Measurements from ENCODE around the gene LHX2.

Gene LHX2

DNA sequence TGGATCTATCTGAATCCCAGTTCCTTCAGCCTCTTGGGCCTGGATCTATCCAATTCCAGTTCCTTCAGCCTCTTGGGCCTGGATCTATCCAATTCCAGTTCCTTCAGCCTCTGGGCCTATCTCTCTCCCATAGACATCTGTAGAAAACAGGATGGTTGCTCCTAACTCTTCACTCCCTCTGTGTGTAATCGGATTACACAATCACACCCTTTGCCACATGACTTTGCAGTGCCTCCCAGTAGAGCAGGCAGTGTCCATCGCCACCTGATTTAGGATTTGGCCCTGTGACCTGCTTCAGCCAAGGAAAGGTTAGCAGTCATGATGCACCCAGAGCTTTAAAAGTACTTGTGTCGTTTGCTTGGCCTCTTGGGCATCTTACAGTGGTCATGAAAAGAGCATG, 56.7 kb downstream of the LHX2 start:
- no peak for DNase-seq

DNA sequence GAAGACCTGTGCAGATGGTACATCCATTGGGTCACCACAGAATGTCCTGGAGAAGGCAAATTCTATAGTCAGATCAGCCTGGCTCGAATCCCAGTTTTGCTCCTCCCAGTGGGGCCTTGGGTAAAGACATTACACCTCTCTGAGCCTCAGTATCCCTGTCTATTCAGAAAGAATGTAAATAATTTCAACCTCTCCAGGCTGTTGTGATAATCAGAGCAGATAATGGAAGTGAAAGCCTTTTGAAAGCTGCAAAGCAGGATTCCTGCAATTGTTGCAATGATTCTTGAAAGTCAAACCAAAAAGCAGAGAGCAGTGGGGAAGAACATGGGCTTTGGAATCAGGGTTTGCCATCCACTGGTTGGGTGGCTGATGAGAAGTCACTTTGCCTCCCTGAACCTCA, 63.2 kb downstream of the LHX2 start:
- DNase-seq, result no peak

DNA sequence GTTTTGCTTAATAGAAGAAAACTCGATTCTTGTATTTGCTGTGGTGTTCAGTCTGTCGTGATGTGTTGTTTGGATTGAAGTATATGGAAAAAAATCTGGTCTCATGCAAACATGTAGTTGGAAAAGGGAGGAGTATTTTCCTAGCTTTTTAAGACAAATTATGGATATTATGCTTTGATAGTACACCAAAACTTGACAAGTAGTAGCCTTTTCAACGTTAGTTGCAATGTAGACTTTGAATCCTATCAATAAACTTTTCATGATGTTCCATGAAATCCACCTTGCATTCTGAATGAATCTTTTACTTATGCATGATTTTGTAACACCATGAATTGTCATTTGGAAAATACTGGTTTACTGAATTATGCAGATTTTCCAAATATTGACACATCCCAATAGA, 64.2 kb downstream of the LHX2 start:
- no peak for DNase-seq

DNA sequence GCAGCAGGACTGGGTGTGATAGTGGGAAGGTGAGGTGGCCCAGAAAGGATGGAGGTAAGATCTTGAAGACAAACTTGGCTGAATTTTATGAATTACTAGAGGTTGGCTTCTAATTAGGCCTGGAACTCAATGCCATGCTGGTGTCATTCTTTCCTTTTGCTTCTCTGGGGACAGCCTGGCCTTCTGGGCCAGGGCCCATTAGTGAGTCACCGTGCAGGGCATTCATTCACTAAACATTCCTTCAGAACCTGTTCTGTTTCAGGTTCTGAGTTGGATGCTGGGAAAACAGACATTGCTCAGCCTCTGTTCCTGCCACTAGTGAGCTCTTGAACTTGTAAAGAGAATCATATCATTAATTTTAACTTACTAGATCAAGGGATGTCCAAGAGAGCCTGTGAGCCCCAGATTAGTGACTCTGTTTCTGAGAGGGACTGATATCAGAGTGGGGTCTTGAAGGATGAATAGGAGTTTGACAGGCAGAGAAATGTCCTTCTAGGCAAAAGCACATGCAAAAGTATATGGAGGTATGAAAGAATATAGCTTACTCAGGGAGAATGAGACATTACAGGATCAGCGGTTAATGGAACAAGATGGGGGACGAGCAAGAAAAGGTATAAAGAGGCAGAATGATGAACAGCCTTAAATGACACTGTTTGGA, 66.5 kb downstream of the LHX2 start:
- no peak for DNase-seq

DNA sequence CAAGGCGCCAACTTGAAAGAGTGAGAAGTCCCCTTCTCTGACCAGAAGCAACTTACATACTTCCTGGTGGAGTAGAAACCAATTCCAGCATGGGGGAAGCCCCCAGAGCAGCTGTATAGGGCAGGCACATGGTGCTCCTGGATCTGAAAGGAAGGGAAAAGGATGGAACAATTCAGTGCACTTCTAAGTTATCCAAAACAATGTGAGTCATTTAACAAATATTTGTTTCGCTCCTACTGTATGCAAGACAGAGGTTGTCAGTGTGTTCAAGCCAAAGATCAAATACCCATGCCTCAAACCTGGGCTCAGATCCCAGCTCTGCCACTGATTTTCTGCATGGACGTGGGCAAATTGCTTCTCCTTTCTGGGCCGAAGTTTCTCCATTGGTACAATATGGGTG, 67.1 kb downstream of the LHX2 start:
- DNase-seq, result no peak

DNA sequence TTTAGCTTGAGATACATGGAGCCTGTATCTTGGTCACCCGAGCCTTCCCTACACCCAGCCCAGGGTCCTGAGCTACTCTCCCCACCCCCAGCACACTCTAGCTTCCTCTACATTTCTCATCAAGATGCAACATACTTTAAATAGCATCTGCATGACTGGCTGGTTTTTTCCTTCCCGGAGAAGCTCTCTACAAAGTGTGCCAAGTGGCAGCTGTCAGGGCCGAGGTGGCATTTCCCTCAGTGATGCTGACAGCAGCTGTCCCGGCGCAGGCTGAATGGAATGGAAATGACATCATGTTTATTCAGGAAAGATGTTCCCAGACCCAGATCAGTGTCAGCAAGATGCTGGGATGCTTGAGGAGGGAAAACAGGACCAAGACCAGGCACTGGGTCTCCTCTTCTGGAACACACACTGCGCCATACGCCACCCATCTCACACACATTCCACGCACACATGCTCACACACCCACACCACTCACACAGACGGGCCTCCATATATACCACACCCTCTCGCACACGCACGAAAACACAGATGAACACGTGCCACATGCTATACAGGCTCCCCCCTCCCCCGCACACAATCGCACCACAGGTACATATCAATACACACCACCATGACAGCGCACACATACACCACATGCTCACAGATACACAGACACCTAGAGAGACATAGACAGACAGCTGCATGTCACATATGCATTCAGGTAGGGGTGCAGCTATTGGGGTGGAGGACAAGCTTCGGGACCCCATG, 67.8 kb downstream of the LHX2 start:
- DNase-seq, result no peak

DNA sequence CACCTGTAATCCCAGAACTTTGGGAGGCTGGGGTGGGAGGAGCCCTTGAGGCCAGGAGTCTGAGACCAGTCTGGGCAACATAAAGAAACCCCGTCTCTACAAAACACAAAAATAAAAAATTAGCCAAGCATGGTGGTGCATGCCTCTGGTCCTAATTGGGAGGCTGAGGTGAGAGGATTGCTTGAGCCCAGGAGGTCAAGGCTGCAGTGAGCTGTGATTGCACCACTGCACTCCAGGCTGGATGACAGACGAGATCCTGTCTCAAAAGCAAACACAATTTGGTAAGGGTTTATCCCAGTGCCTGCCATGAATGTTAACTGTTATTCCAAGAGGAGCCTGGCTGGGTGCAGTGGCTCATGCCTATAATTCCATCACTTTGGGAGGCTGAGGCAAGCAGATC, 71.1 kb downstream of the LHX2 start:
- DNase-seq, result no peak

Data from midbrain (tissue), 1 donor.